Epithelial cell of esophagus (primary cell): ENCODE results near the gene SLC6A18.
"Not testable (repeated sequence)": the region's sequence is repeated elsewhere in the genome, so short reads cannot be mapped to it uniquely, and the experiment has no call there.

Experiments
- DNase-seq: peaks from one replicate; pipeline ENCODE4 v3.0.0; 2010; ENCODE audit warnings: low read depth
- H3K4me3 ChIP-seq: 2 replicates; pipeline ENCODE4 v1.5.1; 2011; ENCODE audit warnings: mild to moderate bottlenecking, low read length, control low read depth
- TF ChIP-seq, protein P1 (sequence below): IDR thresholded peaks from 2 replicates; pipeline ENCODE4 v1.5.1; 2011; ENCODE audit warnings: low read depth, mild to moderate bottlenecking, low read length, control low read depth, inconsistent platforms; ENCODE audit not compliant: insufficient read depth; ENCODE audit errors: missing control alignments

Gene SLC6A18

DNA sequence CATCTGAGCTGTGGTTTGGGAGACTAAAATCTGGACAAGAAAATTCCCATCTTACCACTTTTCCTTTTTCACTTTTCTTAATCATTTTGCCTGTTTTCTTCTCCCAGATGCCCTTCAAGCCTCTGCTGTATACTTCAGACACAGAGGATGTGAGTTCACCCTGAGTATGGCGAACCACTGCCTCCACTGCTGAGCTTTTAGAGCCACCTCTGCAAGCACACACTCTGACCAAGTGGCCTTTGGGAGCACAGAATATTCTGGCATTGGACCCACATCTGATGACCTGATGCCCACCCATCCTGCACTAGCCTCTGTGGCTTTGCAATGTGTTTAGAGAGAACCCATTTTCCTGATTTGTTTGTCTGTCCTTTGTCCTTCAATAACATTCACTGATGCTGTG is 37.2 kb downstream of the SLC6A18 start:
- TF ChIP-seq, protein P1, sequence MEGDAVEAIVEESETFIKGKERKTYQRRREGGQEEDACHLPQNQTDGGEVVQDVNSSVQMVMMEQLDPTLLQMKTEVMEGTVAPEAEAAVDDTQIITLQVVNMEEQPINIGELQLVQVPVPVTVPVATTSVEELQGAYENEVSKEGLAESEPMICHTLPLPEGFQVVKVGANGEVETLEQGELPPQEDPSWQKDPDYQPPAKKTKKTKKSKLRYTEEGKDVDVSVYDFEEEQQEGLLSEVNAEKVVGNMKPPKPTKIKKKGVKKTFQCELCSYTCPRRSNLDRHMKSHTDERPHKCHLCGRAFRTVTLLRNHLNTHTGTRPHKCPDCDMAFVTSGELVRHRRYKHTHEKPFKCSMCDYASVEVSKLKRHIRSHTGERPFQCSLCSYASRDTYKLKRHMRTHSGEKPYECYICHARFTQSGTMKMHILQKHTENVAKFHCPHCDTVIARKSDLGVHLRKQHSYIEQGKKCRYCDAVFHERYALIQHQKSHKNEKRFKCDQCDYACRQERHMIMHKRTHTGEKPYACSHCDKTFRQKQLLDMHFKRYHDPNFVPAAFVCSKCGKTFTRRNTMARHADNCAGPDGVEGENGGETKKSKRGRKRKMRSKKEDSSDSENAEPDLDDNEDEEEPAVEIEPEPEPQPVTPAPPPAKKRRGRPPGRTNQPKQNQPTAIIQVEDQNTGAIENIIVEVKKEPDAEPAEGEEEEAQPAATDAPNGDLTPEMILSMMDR: no peak
- no peak overlapping the region for H3K4me3 ChIP-seq
- peak; percentile 18 for DNase-seq

DNA sequence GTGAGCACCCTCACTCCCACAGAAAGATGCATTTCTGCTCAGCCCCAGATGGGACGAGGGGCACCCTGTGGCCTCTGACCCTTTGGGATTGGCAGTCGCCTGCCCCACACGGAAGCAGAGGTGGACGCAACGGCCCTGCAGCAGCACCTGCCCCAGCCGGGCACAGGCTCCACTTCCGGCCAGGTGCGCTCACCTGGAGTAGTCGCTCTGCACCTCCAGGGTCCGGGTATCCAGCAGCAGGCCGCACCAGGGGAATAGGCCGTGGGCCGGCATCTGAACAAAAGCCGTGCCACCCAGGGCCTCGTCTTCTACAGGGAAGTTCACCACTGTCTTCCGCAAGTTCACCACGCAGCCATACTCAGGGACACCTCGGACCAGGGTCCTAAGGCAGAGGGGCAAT is 39.0 kb downstream of the SLC6A18 start:
- TF ChIP-seq, protein P1: no peak
- DNase-seq: no peak
- H3K4me3 ChIP-seq: no peak overlapping the region

DNA sequence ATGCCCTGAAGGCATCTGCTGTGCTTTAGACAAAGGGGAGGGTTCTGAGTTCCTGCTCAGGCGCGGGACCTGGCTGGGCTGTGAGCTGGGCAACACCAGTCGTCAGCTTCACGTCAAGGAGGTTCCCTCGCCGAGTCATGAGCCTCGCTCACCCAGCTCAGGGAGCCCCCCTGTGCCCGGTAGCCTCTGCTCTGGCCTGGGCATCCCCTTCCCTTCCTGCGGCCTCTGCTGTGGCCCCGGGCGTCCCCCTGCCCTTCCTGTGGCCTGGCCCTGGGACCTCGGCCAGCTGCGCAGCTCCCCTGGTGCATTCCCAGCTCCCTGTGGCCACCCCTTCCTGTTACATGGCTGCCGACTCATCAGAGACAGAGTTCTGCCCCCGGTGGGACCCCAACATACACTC is 39.8 kb downstream of the SLC6A18 start:
- H3K4me3 ChIP-seq: no peak overlapping the region
- DNase-seq: no peak
- TF ChIP-seq, protein P1: no peak

DNA sequence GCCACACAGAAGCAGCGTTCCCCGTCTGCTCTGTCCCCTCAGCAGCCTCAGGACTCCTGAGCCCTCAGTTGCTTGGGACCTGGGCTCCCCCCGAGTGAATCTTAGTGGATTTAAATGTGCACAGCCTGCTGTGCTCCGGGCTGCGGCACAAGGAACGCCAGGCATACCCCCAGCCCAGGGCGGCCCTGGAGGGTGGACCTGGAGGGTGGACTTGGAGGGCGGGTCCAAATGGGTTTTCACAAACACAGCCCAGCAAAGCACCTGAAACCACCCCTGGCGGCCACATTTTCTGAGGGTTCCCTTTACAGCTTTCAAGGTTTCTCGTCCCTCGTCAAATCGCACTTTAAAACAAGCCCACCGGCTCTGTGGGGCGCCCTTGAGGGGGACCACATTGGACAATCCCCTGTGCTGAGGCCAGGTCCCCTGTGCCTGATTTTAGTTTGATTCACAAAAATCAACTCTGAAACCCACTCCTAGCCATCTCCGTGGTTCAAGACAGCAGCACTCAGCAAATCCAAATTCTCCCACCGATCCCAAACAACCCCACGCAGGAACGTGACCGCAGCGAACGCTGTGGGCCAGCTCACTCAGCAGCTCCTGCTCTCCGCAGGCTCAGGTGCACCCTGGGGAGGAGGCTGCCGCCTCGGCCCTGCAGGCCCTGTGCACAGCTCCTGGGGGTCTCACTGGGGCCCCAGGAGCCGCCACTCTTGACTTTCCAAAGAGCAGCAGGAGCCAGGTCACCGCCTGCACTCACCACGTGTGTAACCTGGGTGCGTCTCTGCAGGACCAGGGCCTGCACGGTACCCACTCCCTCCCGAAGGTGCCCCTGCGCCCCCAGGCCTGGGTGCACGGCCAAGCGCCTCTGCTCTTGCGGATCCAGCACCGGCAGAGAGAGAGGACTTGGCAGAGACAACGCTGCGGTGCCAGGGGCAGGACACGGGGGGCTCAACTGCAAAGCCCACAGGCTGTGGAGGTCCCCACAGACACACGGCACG is 40.6 kb downstream of the SLC6A18 start:
- no peak overlapping the region for H3K4me3 ChIP-seq
- DNase-seq: no peak

DNA sequence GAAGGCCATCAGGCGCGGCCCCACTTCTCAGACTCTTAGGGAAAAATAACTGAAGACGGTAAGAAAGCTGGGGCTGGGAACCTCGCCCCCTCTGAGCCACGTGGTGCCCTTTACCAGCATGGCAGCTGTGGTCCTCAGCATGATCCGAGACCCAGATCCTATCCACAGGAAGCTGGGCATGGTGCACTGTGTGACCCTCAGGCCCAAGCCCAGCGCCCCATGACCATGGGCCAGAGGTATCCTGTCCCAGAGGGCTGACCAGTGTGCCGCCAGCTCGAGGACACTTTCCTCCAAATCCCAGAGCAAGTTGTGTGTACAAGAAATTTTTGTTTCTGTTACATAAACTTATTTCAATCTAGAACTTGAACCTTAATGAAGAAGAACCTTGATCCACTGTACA is 41.6 kb downstream of the SLC6A18 start:
- TF ChIP-seq, protein P1: no peak
- no peak for DNase-seq
- H3K4me3 ChIP-seq: no peak overlapping the region

More for the DNA sequence above, 40.6 kb downstream of the SLC6A18 start:
- TF ChIP-seq, protein P1: no peak

DNA sequence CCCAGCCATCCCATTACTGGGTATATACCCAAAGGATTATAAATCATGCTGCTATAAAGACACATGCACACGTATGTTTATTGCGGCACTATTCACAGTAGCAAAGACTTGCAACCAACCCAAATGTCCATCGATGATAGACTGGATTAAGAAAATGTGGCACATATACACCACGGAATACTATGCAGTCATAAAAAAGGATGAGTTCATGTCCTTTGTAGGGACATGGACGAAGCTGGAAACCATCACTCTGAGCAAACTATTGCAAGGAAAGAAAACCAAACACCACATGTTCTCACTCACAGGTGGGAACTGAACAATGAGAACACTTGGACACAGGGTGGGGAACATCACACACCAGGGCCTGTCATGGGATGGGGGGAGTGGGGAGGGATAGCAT is 42.3 kb downstream of the SLC6A18 start:
- H3K4me3 ChIP-seq, DNase-seq: not testable (repeated sequence)

DNA sequence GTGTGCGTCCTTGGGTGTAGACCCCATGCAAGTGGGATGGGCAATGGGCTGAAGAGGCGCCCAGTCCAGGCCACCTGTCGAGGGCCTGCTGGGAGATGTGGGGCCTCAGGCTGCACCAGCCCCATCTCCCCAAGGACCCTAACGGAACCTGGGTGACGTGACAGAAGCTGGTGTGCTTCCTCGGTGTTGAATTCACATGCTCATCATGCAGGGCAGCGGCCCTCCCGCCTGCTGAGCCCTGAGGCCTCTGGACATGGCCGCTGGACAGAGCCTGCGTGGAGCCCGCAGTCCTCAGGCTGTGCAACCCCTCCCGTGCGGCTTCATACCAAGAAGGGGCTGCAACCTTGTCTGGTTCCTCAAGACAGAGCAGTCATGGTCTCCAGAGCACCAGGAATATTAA is 42.9 kb downstream of the SLC6A18 start:
- no peak overlapping the region for H3K4me3 ChIP-seq
- no peak for DNase-seq
- TF ChIP-seq, protein P1: no peak
